ENCODE data around the gene MYPOP.

MYPOP gene
- long read RNA-seq, result 0 reads

- Histone ChIP-seq H3K4me3 (replicated peaks; ENCODE audit: insufficient read depth, low read length) (peak within 1 kb of the TSS; percentile 60), H3K27me3 (ENCODE audit: insufficient read depth, poor library complexity, severe bottlenecking) (no peaks in the 10 kb centered on the region), H3K27ac (replicated peaks) (peak within 1 kb of the TSS; percentile 61)
- peak in 1 of 2 experiments; percentile 37 for DNase-seq (ENCODE audit: low read depth in 1 of 2, low spot score in 1 of 2)
- TF ChIP-seq GABPA (IDR thresholded peaks at IDR 0.05; ENCODE audit: low read depth) (no peak), SPI1 (IDR thresholded peaks at IDR 0.05; ENCODE audit: borderline replicate concordance, low read depth) (no peak), REST (IDR thresholded peaks at IDR 0.05; ENCODE audit: insufficient replicate concordance, low read depth) (no peak), CTCF (IDR thresholded peaks at IDR 0.05; ENCODE audit: insufficient read depth, low read length) (no peak), POLR2AphosphoS5 (IDR thresholded peaks at IDR 0.05; ENCODE audit: low read depth) (no peak)
Measured at GRCh38 chr19:45901912-45902650, at the start of gene MYPOP. TSS of gene MYPOP (minus strand) at chr19:45902613. CDS start at chr19:45901773, 840 bp downstream.

GRCh38 chr19:45947926-45948325 is 45.5 kb upstream of the MYPOP start:
- Histone ChIP-seq H3K4me3 (replicated peaks; ENCODE audit: insufficient read depth, low read length) (no peak overlapping the region), H3K27me3 (ENCODE audit: insufficient read depth, poor library complexity, severe bottlenecking) (no peaks in the 10 kb centered on the region), H3K27ac (replicated peaks) (no peak overlapping the region)
- DNase-seq (ENCODE audit: low read depth in 1 of 2, low spot score in 1 of 2), result no peak
- TF ChIP-seq CTCF (IDR thresholded peaks at IDR 0.05; ENCODE audit: insufficient read depth, low read length) (no peak), GABPA (IDR thresholded peaks at IDR 0.05; ENCODE audit: low read depth) (no peak), SPI1 (IDR thresholded peaks at IDR 0.05; ENCODE audit: borderline replicate concordance, low read depth) (no peak), POLR2AphosphoS5 (IDR thresholded peaks at IDR 0.05; ENCODE audit: low read depth) (no peak)

GRCh38 chr19:45940515-45940805 is 38.0 kb upstream of the MYPOP start:
- DNase-seq (ENCODE audit: low read depth in 1 of 2, low spot score in 1 of 2), result no peak
- peaks cover 18% of the 10 kb centered on the region for H3K27me3 ChIP-seq (ENCODE audit: insufficient read depth, poor library complexity, severe bottlenecking)
- TF ChIP-seq CTCF (IDR thresholded peaks at IDR 0.05; ENCODE audit: insufficient read depth, low read length), result no peak
- TF ChIP-seq GABPA (IDR thresholded peaks at IDR 0.05; ENCODE audit: low read depth), result no peak
- no peak for TF ChIP-seq SPI1 (IDR thresholded peaks at IDR 0.05; ENCODE audit: borderline replicate concordance, low read depth)
- no peak overlapping the region for H3K27ac ChIP-seq (replicated peaks)
- no peak overlapping the region for H3K4me3 ChIP-seq (replicated peaks; ENCODE audit: insufficient read depth, low read length)

- TF ChIP-seq GABPA (IDR thresholded peaks at IDR 0.05; ENCODE audit: low read depth) (no peak), REST (IDR thresholded peaks at IDR 0.05; ENCODE audit: insufficient replicate concordance, low read depth) (no peak), POLR2AphosphoS5 (IDR thresholded peaks at IDR 0.05; ENCODE audit: low read depth) (no peak), CTCF (IDR thresholded peaks at IDR 0.05; ENCODE audit: insufficient read depth, low read length) (no peak), SPI1 (IDR thresholded peaks at IDR 0.05; ENCODE audit: borderline replicate concordance, low read depth) (no peak)
- no peak overlapping the region for H3K4me3 ChIP-seq (replicated peaks; ENCODE audit: insufficient read depth, low read length)
- DNase-seq (ENCODE audit: low read depth in 1 of 2, low spot score in 1 of 2), result no peak
- H3K27ac ChIP-seq (replicated peaks), result no peak overlapping the region
- peaks cover 18% of the 10 kb centered on the region for H3K27me3 ChIP-seq (ENCODE audit: insufficient read depth, poor library complexity, severe bottlenecking)
Measured at GRCh38 chr19:45939792-45940514, 37.5 kb upstream of the MYPOP start.
